Measurements from ENCODE around the gene HOXA4. TPM values are rescaled to one million over a fixed set of nuclear protein-coding genes. Genes with fewer than 3 reads are reported as not detected.

Gene HOXA4
- polyA plus RNA-seq, 1 experiment, result 1.3 TPM

DNA sequence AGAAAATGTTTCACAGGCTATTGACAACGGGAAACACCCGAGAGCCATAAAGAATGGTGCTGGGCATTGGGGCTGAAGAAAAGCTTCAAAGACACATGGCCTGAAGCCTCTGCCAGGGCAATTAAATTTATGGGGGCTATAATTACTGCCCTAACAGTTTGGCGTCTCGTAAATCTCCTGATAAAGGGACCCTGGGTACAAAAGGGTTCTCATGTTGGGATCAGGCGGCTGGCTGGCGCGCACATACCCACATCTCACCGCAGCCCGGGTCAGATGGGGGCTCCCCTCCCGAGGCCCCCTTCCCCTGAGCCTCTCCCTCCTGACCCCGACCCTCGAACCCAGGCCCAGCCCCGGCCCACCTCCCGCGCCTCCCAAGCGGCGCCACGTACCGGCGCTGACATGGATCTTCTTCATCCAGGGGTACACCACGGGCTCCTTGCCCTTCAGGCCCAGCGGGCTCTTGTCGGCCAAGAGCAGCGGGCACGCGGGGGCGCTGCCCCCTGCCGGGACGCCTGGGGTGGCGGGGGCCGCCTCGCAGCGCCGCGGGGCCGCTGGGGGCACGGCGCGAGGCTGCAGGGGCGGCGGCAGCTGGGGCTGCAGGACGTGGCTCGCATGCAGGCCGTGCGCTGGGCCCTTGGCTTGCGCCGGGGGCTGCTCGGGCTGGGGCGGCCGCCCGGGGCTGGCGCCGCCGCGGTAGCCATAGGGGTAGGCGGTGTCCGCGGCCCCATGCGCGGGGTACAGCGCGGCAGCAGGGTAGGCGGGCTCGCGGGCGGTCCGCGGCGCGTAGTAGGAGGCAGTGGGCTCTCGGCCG, 623 bp downstream of the HOXA4 start:
- peak overlapping the region; percentile 78 for H3K4me3 ChIP-seq (ENCODE audit: low read depth, low read length)
- H3K36me3 ChIP-seq (ENCODE audit: control insufficient read depth, insufficient read depth, low read length), result no peaks in the 10 kb centered on the region
- no peaks in the 10 kb centered on the region for H3K27me3 ChIP-seq (ENCODE audit: control insufficient read depth, insufficient read depth, low read length)
- TF ChIP-seq, protein P1, sequence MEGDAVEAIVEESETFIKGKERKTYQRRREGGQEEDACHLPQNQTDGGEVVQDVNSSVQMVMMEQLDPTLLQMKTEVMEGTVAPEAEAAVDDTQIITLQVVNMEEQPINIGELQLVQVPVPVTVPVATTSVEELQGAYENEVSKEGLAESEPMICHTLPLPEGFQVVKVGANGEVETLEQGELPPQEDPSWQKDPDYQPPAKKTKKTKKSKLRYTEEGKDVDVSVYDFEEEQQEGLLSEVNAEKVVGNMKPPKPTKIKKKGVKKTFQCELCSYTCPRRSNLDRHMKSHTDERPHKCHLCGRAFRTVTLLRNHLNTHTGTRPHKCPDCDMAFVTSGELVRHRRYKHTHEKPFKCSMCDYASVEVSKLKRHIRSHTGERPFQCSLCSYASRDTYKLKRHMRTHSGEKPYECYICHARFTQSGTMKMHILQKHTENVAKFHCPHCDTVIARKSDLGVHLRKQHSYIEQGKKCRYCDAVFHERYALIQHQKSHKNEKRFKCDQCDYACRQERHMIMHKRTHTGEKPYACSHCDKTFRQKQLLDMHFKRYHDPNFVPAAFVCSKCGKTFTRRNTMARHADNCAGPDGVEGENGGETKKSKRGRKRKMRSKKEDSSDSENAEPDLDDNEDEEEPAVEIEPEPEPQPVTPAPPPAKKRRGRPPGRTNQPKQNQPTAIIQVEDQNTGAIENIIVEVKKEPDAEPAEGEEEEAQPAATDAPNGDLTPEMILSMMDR (IDR thresholded peaks at IDR 0.05; ENCODE audit: insufficient read depth, low read depth, low read length), result peak; percentile 33; the same call in 1 of the 2 replicates
- DNase-seq (ENCODE audit: low read depth), result no peak
- POLR2A ChIA-PET, result no interaction called here
- CTCF ChIA-PET, result interaction anchor here (0.9 to 2.4 kb wide), 4 partner anchors 13 to 272 kb away, joined by 4 to 15 read pairs (median 6); partner anchors contain the start of gene HOXA5

DNA sequence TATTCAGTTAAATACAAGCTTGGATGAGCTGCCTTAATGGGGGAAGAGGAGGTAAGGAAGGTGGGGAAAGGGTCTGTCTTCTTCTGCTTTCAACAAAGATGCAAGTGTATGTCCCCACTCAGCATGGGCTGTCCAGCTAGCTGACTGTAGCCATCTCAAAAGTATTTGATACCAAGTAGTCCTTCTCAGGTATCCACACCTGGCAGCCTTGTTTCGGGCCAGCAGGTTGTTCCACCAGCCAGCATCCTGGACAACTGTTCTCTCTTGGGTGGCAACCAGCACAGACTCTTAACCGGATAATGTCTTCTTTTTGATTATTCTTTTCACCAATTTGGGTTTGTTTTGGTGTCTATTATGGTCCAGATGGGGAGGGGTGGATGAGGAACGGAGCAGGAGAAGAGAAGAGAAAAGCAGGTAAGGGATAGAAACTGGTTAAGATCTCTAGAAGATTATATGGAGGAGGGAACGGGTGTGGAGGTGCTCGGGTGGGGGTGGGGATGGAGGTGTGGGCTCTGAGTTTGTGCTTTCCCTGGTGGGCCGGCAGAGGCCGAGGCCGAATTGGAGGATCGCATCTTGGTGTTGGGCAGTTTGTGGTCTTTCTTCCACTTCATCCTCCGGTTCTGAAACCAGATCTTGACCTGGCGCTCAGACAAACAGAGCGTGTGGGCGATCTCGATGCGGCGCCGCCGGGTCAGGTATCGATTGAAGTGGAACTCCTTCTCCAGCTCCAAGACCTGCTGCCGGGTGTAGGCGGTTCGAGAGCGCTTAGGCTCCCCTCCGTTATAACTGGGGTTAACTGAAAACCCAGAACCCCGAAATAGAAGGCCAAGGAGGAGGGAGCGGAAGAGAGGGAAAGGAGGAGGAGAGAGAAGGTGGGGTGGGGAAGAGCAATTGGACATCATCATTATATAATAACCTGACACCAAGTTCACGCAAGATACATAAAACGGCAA, 1.5 kb downstream of the HOXA4 start:
- ChIA-PET CTCF (interaction anchor here (1.7 to 2.4 kb wide), 2 partner anchors 14 to 32 kb away, joined by 4 to 6 read pairs; no protein-coding TSS in a partner anchor), POLR2A (no interaction called here)
- DNase-seq (ENCODE audit: low read depth), result no peak
- TF ChIP-seq, protein P1 (IDR thresholded peaks at IDR 0.05; ENCODE audit: insufficient read depth, low read depth, low read length), result no peak
- Histone ChIP-seq H3K36me3 (ENCODE audit: control insufficient read depth, insufficient read depth, low read length) (no peaks in the 10 kb centered on the region), H3K27me3 (ENCODE audit: control insufficient read depth, insufficient read depth, low read length) (no peaks in the 10 kb centered on the region), H3K4me3 (ENCODE audit: low read depth, low read length) (no peak overlapping the region)

DNA sequence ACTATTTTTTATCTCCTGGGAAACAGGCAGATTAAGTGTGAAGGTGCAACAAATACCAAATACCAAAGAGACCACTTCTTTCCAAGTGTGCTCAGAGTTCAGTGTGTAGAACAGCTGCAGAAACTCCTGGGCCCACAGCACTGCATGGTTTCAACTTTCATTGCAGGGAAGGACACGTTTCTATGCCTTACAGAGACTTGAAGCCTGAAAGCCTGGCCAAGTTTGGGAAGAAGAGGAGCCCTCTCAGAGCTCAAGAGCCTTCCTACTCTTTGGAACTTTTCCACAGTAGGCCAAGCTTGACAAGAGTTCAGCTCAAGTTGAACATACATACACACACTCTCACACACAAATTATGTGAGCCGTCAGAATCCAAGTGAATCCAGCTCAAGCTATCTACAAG, 2.5 kb downstream of the HOXA4 start:
- TF ChIP-seq, protein P1 (IDR thresholded peaks at IDR 0.05; ENCODE audit: insufficient read depth, low read depth, low read length), result no peak
- CTCF ChIA-PET, result interaction anchor here (0.9 to 2.4 kb wide), 3 partner anchors 15 to 33 kb away, joined by 3 to 6 read pairs (median 4); no protein-coding TSS in a partner anchor
- DNase-seq (ENCODE audit: low read depth), result no peak

DNA sequence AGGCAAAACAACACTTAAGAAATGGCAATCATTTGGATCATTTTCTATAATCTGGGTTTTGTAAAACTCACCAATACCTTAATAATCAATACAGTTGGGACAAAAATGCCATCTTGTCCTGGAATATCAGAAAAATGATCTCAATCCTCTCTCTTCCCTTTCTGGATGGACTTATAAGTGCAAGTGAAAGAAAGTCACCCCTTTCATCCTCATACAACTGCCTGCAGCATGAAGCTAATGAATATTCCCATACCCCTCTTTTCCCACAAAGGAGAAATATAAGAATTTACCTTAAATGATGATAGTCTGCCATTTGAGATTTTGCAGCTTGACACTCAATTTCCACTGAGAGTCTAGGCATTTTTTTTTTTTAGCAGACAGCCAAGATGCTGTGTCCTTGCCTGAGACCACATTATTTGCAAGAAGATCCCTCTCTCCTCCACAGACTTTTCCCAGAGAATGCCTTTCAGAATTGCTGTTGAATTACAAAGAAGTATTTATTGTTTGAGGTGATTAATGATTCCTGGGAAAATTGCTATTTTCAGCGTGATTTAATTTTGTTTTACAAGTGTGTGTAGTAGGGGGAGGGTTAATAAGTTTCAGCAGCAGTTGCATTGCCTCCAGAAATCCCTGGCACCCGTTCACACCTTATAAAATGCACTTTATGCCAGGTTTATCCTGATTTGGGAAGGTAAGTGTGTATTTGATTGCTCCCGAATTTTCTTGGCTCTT, 3.8 kb downstream of the HOXA4 start:
- Histone ChIP-seq H3K36me3 (ENCODE audit: control insufficient read depth, insufficient read depth, low read length) (no peaks in the 10 kb centered on the region), H3K4me3 (ENCODE audit: low read depth, low read length) (no peak overlapping the region), H3K27me3 (ENCODE audit: control insufficient read depth, insufficient read depth, low read length) (no peaks in the 10 kb centered on the region)
- POLR2A ChIA-PET, result no interaction called here
- no peak for DNase-seq (ENCODE audit: low read depth)
- TF ChIP-seq, protein P1 (IDR thresholded peaks at IDR 0.05; ENCODE audit: insufficient read depth, low read depth, low read length), result no peak
- CTCF ChIA-PET, result interaction anchor here (1.4 to 1.7 kb wide), 2 partner anchors 12 to 16 kb away, joined by 4 to 5 read pairs; no protein-coding TSS in a partner anchor

More for the DNA sequence above, 2.5 kb downstream of the HOXA4 start:
- Histone ChIP-seq H3K36me3 (ENCODE audit: control insufficient read depth, insufficient read depth, low read length) (no peaks in the 10 kb centered on the region), H3K4me3 (ENCODE audit: low read depth, low read length) (no peak overlapping the region), H3K27me3 (ENCODE audit: control insufficient read depth, insufficient read depth, low read length) (no peaks in the 10 kb centered on the region)
- POLR2A ChIA-PET, result no interaction called here

Data from BJ (cell line).